GM18861 (cell line): Measurements from ENCODE around the gene ERF.

Source experiments
- ATAC-seq: cut with Tn5 transposase; IDR thresholded peaks from one replicate; pipeline ENCODE4 v1.9.1; 2021; ENCODE audit not compliant: unreplicated experiment

ERF gene

GRCh38 chr19:42254850-42255765, at the start of gene ERF:
Gene ERF (minus strand): TSS chr19:42255128. CDS start chr19:42254999, 129 bp downstream.
- peak; percentile 42 for ATAC-seq

- no peak for ATAC-seq
Measured at GRCh38 chr19:42303876-42304275, 48.9 kb upstream of the ERF start.

- ATAC-seq: no peak
Measured at GRCh38 chr19:42303101-42303464, 48.2 kb upstream of the ERF start.

GRCh38 chr19:42301646-42302203, 46.8 kb upstream of the ERF start, which contains the start of gene PRR19:
Gene PRR19 (plus strand): TSS chr19:42302132. CDS start chr19:42309585, 7,453 bp downstream.
- ATAC-seq: no peak

- no peak for ATAC-seq
Measured at GRCh38 chr19:42297039-42297438, 42.1 kb upstream of the ERF start.

- ATAC-seq: peak; percentile 42
Measured at GRCh38 chr19:42295831-42296525, 41.0 kb upstream of the ERF start.

- no peak for ATAC-seq
Measured at GRCh38 chr19:42295342-42295741, 40.4 kb upstream of the ERF start.

- ATAC-seq: no peak
Measured at GRCh38 chr19:42294471-42295137, 39.7 kb upstream of the ERF start.

- ATAC-seq: no peak
Measured at GRCh38 chr19:42293948-42294347, 39.0 kb upstream of the ERF start.

GRCh38 chr19:42293540-42293939, 38.6 kb upstream of the ERF start:
- ATAC-seq: no peak

- ATAC-seq: no peak
Measured at GRCh38 chr19:42292963-42293362, 38.0 kb upstream of the ERF start.

GRCh38 chr19:42292042-42292960, 37.4 kb upstream of the ERF start:
- no peak for ATAC-seq

GRCh38 chr19:42291435-42291810, 36.5 kb upstream of the ERF start:
- no peak for ATAC-seq

GRCh38 chr19:42290523-42291434, 35.9 kb upstream of the ERF start:
- ATAC-seq: no peak

GRCh38 chr19:42290136-42290522, 35.2 kb upstream of the ERF start:
- ATAC-seq: no peak

GRCh38 chr19:42289556-42290041, 34.7 kb upstream of the ERF start:
- no peak for ATAC-seq

- ATAC-seq: no peak
Measured at GRCh38 chr19:42288881-42289555, 34.1 kb upstream of the ERF start.

GRCh38 chr19:42288387-42288786, 33.5 kb upstream of the ERF start:
- ATAC-seq: no peak

GRCh38 chr19:42287827-42288107, 32.8 kb upstream of the ERF start:
- no peak for ATAC-seq
